Vagina (tissue), 2 donors: ENCODE measurements around the gene HSD11B2. TPM values are rescaled to one million over a fixed set of nuclear protein-coding genes. Genes with fewer than 3 reads are reported as not detected.

Source experiments
- DNase-seq, 2 donors: peaks; one replicate each; pipeline ENCODE4 v3.0.0-alpha.2; 2017; ENCODE audit errors: extremely low spot score in 2 of 2
- H3K27ac ChIP-seq: fragments of 200-600 bp; sonication (generic); one replicate; pipeline ENCODE4 v1.5.1; 2019
- H3K27me3 ChIP-seq: fragments of 200-600 bp; sonication (generic); one replicate; pipeline ENCODE4 v1.5.1; 2019
- H3K36me3 ChIP-seq, 2 donors: fragments of 200-600 bp; sonication (generic); one replicate each; pipeline ENCODE4 v1.5.1; 2017 to 2019
- H3K4me1 ChIP-seq: fragments of 200-600 bp; sonication (generic); one replicate; pipeline ENCODE4 v1.5.1; 2019
- H3K4me3 ChIP-seq, 2 donors: fragments of 200-600 bp; sonication (generic); 1 replicate in 1 of 2; 2 replicates in 1 of 2; pipeline ENCODE4 v1.5.1; 2016 to 2019
- H3K9me3 ChIP-seq: fragments of 200-600 bp; sonication (generic); one replicate; pipeline ENCODE4 v1.5.1; 2019
- POLR2A ChIP-seq, 2 donors: fragments of 450-650 bp; IDR thresholded peaks; one replicate each; pipeline ENCODE4 v1.6.1; 2017; ENCODE audit warnings: antibody characterized with exemption in 2 of 2, mild to moderate bottlenecking in 2 of 2, moderate library complexity in 2 of 2
- POLR2AphosphoS5 ChIP-seq, 2 donors: sonication (generic); formaldehyde crosslinking; IDR thresholded peaks; one replicate each; pipeline ENCODE4 v1.9.0; 2017; ENCODE audit warnings: antibody characterized with exemption in 2 of 2, mild to moderate bottlenecking in 2 of 2, low read depth in 1 of 2; ENCODE audit not compliant: insufficient read depth in 1 of 2
- intact Hi-C: fragments of 100-400 bp; cut with DNase I; formaldehyde crosslinking; loops from one replicate; pipeline ENCODE4 v1.15.1; 2023
- total RNA-seq: library from RNA; depleted of rRNA; stranded (reverse); fragments of >200 nt; gene quantifications from one replicate; pipeline ENCODE4 v1.2.3, GENCODE V29; 2016
- TF ChIP-seq, protein P1 (sequence below), 3 experiments: fragments of 450-650 bp in 2 of 3; fragments of 200-600 bp in 1 of 3; sonication (generic) in 1 of 3; IDR thresholded peaks; one replicate each; pipeline ENCODE4 v1.5.1; 2017 to 2019; ENCODE audit warnings: antibody characterized with exemption in 3 of 3, mild to moderate bottlenecking in 2 of 3, moderate library complexity in 2 of 3

Gene HSD11B2
- total RNA-seq, 1 donor from 2014 or later = 30.2 TPM

DNA sequence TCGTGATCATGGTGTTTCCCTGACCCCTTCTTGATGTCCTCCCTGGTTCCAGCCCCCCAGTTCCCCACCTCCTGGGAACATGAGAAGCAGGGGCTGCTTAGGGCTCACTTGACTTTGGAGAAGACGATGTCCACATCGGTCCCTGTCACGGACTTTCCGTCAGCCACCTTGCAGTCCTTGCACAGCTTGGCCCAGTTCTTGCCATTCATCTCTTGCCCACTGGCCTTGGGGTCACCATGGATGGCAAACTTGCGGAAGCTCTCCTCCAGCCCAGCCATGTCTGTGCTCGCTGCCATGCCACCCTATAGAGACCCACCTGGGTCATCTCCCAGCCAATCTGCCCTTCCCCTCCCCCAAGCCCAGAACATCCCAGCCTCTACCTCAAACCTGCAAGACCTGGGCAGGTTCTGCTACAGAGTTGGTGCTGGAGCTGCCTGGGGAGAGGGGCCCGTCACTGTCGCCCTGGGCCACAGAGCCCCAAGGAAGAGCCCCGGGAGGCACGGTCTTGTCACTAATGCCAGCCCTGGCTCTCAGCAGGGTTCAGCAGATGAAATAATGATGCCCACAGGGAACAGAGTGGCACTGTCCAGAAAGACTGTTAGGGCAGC, 40.0 kb upstream of the HSD11B2 start:
- Histone ChIP-seq H3K27ac (no peak overlapping the region), H3K9me3 (no peaks in the 10 kb centered on the region), H3K4me1 (peaks cover 49% of the 10 kb centered on the region), H3K27me3 (no peaks in the 10 kb centered on the region), H3K36me3 (no peaks in the 10 kb centered on the region), H3K4me3 (no peak overlapping the region)
- TF ChIP-seq, protein P1, sequence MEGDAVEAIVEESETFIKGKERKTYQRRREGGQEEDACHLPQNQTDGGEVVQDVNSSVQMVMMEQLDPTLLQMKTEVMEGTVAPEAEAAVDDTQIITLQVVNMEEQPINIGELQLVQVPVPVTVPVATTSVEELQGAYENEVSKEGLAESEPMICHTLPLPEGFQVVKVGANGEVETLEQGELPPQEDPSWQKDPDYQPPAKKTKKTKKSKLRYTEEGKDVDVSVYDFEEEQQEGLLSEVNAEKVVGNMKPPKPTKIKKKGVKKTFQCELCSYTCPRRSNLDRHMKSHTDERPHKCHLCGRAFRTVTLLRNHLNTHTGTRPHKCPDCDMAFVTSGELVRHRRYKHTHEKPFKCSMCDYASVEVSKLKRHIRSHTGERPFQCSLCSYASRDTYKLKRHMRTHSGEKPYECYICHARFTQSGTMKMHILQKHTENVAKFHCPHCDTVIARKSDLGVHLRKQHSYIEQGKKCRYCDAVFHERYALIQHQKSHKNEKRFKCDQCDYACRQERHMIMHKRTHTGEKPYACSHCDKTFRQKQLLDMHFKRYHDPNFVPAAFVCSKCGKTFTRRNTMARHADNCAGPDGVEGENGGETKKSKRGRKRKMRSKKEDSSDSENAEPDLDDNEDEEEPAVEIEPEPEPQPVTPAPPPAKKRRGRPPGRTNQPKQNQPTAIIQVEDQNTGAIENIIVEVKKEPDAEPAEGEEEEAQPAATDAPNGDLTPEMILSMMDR (IDR thresholded peaks at IDR 0.05) = no peak
- TF ChIP-seq POLR2AphosphoS5 (IDR thresholded peaks at IDR 0.05; ENCODE audit: insufficient read depth in 1 of 2, low read depth in 1 of 2) = no peak
- TF ChIP-seq POLR2A (IDR thresholded peaks at IDR 0.05) = no peak
- intact Hi-C loops = no loop called here
- DNase-seq = no peak

DNA sequence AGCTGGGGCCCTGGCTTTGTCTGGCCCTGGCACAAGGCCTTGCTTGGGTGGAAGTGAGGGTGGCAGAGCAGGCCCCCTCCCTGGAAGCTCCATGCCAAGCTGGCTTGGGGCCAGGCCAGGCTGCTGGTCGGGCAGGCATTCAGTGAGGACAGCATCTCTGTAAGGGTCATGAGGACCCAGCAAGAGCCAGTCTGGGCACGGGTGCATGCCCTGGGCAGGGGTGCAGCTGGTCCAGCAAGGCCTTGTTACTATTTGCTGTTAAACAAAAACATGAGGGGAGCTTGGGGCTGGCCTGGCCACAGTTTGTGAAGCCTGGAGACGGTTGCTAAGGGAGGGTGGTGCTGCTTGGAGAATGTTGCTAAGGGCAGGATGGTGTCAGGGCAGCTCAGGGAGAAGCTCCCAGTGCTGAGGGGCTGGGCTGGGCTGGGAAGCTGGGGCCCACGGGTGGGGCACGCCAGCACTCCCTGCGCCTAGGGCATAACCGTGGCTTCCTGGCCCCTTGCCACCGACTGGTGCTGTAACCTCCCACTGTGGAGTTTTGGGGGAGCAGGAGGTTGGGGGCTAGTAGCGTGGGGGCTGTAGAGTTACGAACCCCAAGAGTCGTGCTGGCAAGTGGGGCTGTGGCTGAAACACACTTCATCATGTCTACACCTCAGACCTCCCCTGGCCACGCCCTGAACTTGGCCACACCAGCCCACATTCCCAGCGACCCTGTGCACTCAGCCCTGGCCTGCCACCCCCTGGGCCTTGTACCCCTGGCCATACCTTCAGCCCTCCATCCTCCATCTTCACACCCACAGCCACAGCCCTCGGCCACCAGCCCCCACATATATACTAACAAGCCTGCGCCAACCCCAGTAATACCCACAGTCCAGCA, 39.3 kb upstream of the HSD11B2 start:
- Histone ChIP-seq H3K4me3 (peak overlapping the region; percentile 43 to 62), H3K4me1 (peaks cover 57% of the 10 kb centered on the region), H3K9me3 (no peaks in the 10 kb centered on the region), H3K27ac (peak overlapping the region; percentile 40), H3K36me3 (no peaks in the 10 kb centered on the region), H3K27me3 (no peaks in the 10 kb centered on the region)
- TF ChIP-seq, protein P1 (IDR thresholded peaks at IDR 0.05) = no peak
- TF ChIP-seq POLR2A (IDR thresholded peaks at IDR 0.05) = no peak
- no peak for TF ChIP-seq POLR2AphosphoS5 (IDR thresholded peaks at IDR 0.05; ENCODE audit: insufficient read depth in 1 of 2, low read depth in 1 of 2)
- intact Hi-C loops = no loop called here
- no peak for DNase-seq

DNA sequence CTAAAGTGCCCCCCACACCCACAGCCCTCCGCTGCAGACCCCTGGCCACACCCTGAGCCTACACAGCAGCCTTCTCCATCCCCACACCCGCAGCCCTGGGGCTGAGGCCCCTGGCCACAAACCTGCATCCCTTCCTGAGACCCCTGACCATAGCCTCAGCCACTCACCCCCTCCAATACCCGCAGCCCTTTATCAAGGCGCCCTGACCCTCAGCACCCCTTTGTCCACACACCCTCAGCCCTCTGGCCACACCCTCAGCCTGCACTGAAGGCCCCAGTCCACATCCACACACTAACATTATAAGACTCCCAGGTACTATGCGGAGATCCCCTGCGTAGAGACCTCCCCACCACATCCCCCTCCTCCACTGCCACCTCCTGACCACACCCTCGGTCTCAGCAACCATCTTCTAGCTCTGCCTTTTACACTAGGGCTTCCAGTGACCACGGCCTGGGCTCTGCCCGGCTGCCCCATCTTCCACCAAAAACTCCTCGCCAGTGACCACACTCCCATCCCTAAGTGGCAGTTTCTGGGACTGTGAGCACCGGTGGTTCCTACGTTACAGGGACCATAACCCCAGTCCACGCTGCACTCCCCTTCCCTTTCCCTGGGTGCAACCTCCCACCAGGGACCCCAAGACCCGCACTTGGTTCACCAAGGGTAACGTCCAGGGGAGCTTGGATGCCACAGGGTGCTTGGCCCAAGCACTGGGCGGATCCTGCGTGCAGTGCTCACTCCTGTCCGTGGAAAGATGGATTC, 38.4 kb upstream of the HSD11B2 start:
- TF ChIP-seq POLR2A (IDR thresholded peaks at IDR 0.05) (no peak), POLR2AphosphoS5 (IDR thresholded peaks at IDR 0.05; ENCODE audit: insufficient read depth in 1 of 2, low read depth in 1 of 2) (no peak)
- TF ChIP-seq, protein P1 (IDR thresholded peaks at IDR 0.05) = no peak
- H3K27me3 ChIP-seq = no peaks in the 10 kb centered on the region
- no peak for DNase-seq
- H3K36me3 ChIP-seq = no peaks in the 10 kb centered on the region
- intact Hi-C loops = no loop called here
- peak overlapping the region; percentile 43 to 62 for H3K4me3 ChIP-seq
- peaks cover 65% of the 10 kb centered on the region for H3K4me1 ChIP-seq
- H3K27ac ChIP-seq = peak overlapping the region; percentile 65
- no peaks in the 10 kb centered on the region for H3K9me3 ChIP-seq

DNA sequence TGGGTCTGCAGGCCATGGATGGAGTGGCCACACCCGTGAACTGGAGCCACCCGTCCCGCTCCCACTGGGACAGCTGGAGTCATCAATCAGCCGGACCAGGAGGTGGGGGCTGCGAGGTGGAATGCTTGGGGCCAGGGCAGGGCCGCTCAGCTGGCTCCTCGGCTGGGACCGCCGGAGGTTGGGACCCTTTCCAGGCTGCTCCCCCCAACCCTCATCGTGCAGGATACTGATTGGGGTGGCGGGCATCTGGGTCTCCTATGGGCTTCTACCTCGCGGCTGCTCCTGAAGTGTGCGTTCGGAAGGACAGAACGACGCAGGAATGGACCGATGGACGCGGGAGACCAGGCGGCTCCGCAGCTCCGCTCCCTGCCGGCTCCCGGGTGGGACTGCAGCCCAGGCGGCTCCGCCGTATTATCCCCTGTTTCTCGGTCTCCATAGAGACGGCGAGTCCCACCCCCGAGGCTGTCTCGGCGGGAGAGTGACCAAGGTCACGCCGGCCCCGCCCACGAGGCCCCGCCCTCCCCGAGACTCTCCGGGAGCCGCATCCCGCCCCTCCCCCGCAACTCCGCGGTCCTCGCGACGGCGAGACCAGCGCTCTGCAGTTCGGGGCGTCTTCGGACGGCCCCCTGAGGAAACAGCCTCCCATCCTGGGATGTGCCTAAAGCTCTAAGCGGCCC, 37.7 kb upstream of the HSD11B2 start, which contains the start of gene TPPP3:
TPPP3 (minus strand) TSS at position 388 of the 677 bp plus-strand sequence. CDS start 2,387 bp downstream, outside the sequence.
- H3K27me3 ChIP-seq = no peaks in the 10 kb centered on the region

More for the DNA sequence above, 37.7 kb upstream of the HSD11B2 start, which contains the start of gene TPPP3:
- peak within 1 kb of the TSS; percentile 43 to 62 for H3K4me3 ChIP-seq
- intact Hi-C loops = no loop called here
- no peak for TF ChIP-seq POLR2A (IDR thresholded peaks at IDR 0.05)
- TF ChIP-seq POLR2AphosphoS5 (IDR thresholded peaks at IDR 0.05; ENCODE audit: insufficient read depth in 1 of 2, low read depth in 1 of 2) = peak in 1 of 2 donors; percentile 84
- TF ChIP-seq, protein P1 (IDR thresholded peaks at IDR 0.05) = peak in 1 of 3 experiments; percentile 12
- peaks cover 73% of the 10 kb centered on the region for H3K4me1 ChIP-seq
- H3K27ac ChIP-seq = peak within 1 kb of the TSS; percentile 65
- no peaks in the 10 kb centered on the region for H3K9me3 ChIP-seq
- DNase-seq = peak in 1 of 2 donors; percentile 91
- H3K36me3 ChIP-seq = no peaks in the 10 kb centered on the region
